GM12878 (cell line): ENCODE measurements around the gene ZNFX1. TPM values are rescaled to one million over a fixed set of nuclear protein-coding genes. Genes with fewer than 3 reads are reported as not detected.

Experiments used
- ATAC-seq: fragments of 200-7000 bp; cut with Tn5 transposase; 3 replicates; pipeline ENCODE4 v1.9.1; 2020; ENCODE audit warnings: mild to moderate bottlenecking, moderate library complexity
- BruUV-seq: library from RNA; stranded (reverse); fragments of 400-500 nt; replicated peaks from 2 replicates; lab custom pipeline; 2021; lab: Mats Ljungman, UMichigan
- CTCF ChIA-PET: fragments of 300-600 bp; sonication (Branson Sonifier 250); formaldehyde crosslinking; extraction: SDS; loops from one replicate; lab custom pipeline; 2021; ENCODE audit warnings: inconsistent platforms; lab: Yijun Ruan, JAX
- POLR2A ChIA-PET: fragments of 350-600 bp; formaldehyde crosslinking; extraction: SDS; loops from one replicate; lab custom pipeline; 2021; ENCODE audit warnings: inconsistent platforms; lab: Charles Lee
- RAD21 ChIA-PET: fragments of 300-600 bp; sonication (Branson Sonifier 250); formaldehyde crosslinking; loops from one replicate; lab custom pipeline; 2023; ENCODE audit warnings: antibody characterized with exemption; ENCODE audit not compliant: unreplicated experiment; lab: Charles Lee
- SMC1A ChIA-PET: fragments of 300-600 bp; sonication (Branson Sonifier 250); formaldehyde crosslinking; loops from one replicate; lab custom pipeline; 2023; ENCODE audit not compliant: unreplicated experiment, uncharacterized antibody; lab: Charles Lee
- DNase-seq: peaks from one replicate; pipeline ENCODE4 v3.0.0-alpha.2; 2011; ENCODE audit warnings: low read depth, low spot score
- FAIRE-seq: peaks from 3 replicates; lab custom pipeline; 2011; peaks lifted over from hg19 to GRCh38; lab: Jason Lieb, UNC
- H2AFZ ChIP-seq: 2 replicates; pipeline ENCODE4 v1.6.0; 2011; ENCODE audit warnings: low read depth, low read length, control low read depth; ENCODE audit not compliant: control insufficient read depth
- H3K27ac ChIP-seq: 2 replicates; pipeline ENCODE4 v1.5.1; 2011; ENCODE audit warnings: control low read depth; ENCODE audit not compliant: control insufficient read depth, insufficient read depth
- H3K27me3 ChIP-seq, 2 experiments: replicated peaks in 1 of 2; 2 replicates each; pipeline versions ENCODE4 v1.6.0 to v1.6.1; 2011; ENCODE audit warnings: low read length in 1 of 2; ENCODE audit not compliant: control insufficient read depth in 2 of 2, insufficient read depth in 2 of 2
- H3K36me3 ChIP-seq, 2 experiments: 2 replicates each; pipeline ENCODE4 v1.5.1; 2011; ENCODE audit warnings: low read length in 1 of 2; ENCODE audit not compliant: control insufficient read depth in 2 of 2, insufficient read depth in 2 of 2
- H3K4me1 ChIP-seq: 2 replicates; pipeline ENCODE4 v1.6.1; 2011; ENCODE audit warnings: mild to moderate bottlenecking, low read length, moderate library complexity, mixed read lengths; ENCODE audit not compliant: control insufficient read depth, insufficient read depth
- H3K4me2 ChIP-seq: 2 replicates; pipeline ENCODE4 v1.6.0; 2011; ENCODE audit warnings: control low read depth; ENCODE audit not compliant: control insufficient read depth, insufficient read depth
- H3K4me3 ChIP-seq: fragments of 200-600 bp; sonication (generic); 2 replicates; pipeline ENCODE4 v1.5.1; 2016
- H3K79me2 ChIP-seq: 2 replicates; pipeline ENCODE4 v1.6.0; 2011; ENCODE audit warnings: low read length; ENCODE audit not compliant: control insufficient read depth, insufficient read depth
- H3K9ac ChIP-seq: 2 replicates; pipeline ENCODE4 v1.8.0; 2011; ENCODE audit warnings: low read length, control low read depth, mixed read lengths; ENCODE audit not compliant: control insufficient read depth, insufficient read depth
- H3K9me3 ChIP-seq: replicated peaks from 3 replicates; pipeline ENCODE4 v1.5.1; 2011; ENCODE audit warnings: mild to moderate bottlenecking, low read length; ENCODE audit not compliant: control insufficient read depth, insufficient read depth
- H4K20me1 ChIP-seq: 2 replicates; pipeline ENCODE4 v1.6.0; 2011; ENCODE audit not compliant: control insufficient read depth, insufficient read depth
- BRCA1 ChIP-seq: IDR thresholded peaks from 2 replicates; pipeline ENCODE4 v1.6.1; 2011; ENCODE audit warnings: low read depth, low read length, improper control_type of control experiment
- GABPA ChIP-seq: IDR thresholded peaks from 2 replicates; pipeline ENCODE4 v1.6.1; 2014; ENCODE audit warnings: antibody characterized with exemption, low read depth, mild to moderate bottlenecking, inconsistent platforms
- HDAC6 ChIP-seq: fragments of 200-600 bp; sonication (generic); IDR thresholded peaks from one replicate; pipeline ENCODE4 v1.8.0; 2017; ENCODE audit warnings: antibody characterized with exemption; ENCODE audit not compliant: unreplicated experiment
- IRF4 ChIP-seq: IDR thresholded peaks from 2 replicates; pipeline ENCODE4 v1.6.1; 2011; ENCODE audit warnings: low read depth, low read length
- KLF5 ChIP-seq: fragments of 450-650 bp; IDR thresholded peaks from 2 replicates; pipeline ENCODE4 v1.6.1; 2014; ENCODE audit warnings: mild to moderate bottlenecking; ENCODE audit not compliant: partially characterized antibody
- PML ChIP-seq: IDR thresholded peaks from 2 replicates; pipeline ENCODE4 v1.6.1; 2012; ENCODE audit warnings: low read length, inconsistent platforms
- POLR2A ChIP-seq: IDR thresholded peaks from 2 replicates; pipeline ENCODE4 v1.6.1; 2011; ENCODE audit warnings: low read depth, mild to moderate bottlenecking, low read length
- SMAD1 ChIP-seq: fragments of 450-650 bp; IDR thresholded peaks from 2 replicates; pipeline ENCODE4 v1.6.1; 2018; ENCODE audit warnings: mild to moderate bottlenecking, low read depth; ENCODE audit not compliant: partially characterized antibody
- SMAD5 ChIP-seq: IDR thresholded peaks from 2 replicates; pipeline ENCODE4 v1.6.1; 2016; ENCODE audit warnings: antibody characterized with exemption, low read depth
- SREBF1 ChIP-seq: IDR thresholded peaks from 2 replicates; pipeline ENCODE4 v1.6.1; 2012; ENCODE audit warnings: mild to moderate bottlenecking, low read length
- ZNF274 ChIP-seq: IDR thresholded peaks from one replicate; pipeline ENCODE4 v1.8.0; 2011; ENCODE audit not compliant: insufficient read length, insufficient read depth
- WGBS: methylation state at CpG from one replicate; pipeline ENCODE4 v1.1.6; 2016; ENCODE audit warnings: low lambda C conversion rate; ENCODE audit not compliant: insufficient replicate concordance, insufficient coverage; ENCODE audit errors: missing lambda C conversion rate; 5-methylcytosine and 5-hydroxymethylcytosine counted together
- in situ Hi-C: fragments of 300-500 bp; cut with MboI; formaldehyde crosslinking; loops from 9 replicates; pipeline ENCODE4 v1.14.3; 2018; ENCODE audit warnings: mixed read lengths
- intact Hi-C: fragments of 100-400 bp; cut with micrococcal nuclease; formaldehyde crosslinking; loops from one replicate; pipeline ENCODE4 v1.14.2; 2022; ENCODE audit not compliant: unreplicated experiment
- polyA plus RNA-seq, 11 experiments: library from polyadenylated mRNA; depleted of rRNA in 4 of 11; unstranded in 6 of 11; stranded (reverse) in 5 of 11; fragments of >200 nt; fragmentation: Nextera tagmentation in 4 of 11; fragmentation: Illumina TruSeq in 1 of 11; extraction: Ambion mirVana in 4 of 11; extraction: Trizol in 1 of 11; gene quantifications; 1 replicate in 1 of 11; 2 replicates in 10 of 11; pipeline versions ENCODE4 v1.2.1 to v1.2.3, GENCODE V29; 2011 to 2016; ENCODE audit warnings: inconsistent platforms in 2 of 11, missing spikeins in 2 of 11, low read depth in 1 of 11
- total RNA-seq, 4 experiments: library from RNA; depleted of rRNA in 3 of 4; stranded (reverse); fragments of >200 nt in 3 of 4; fragmentation: Illumina TruSeq in 1 of 4; extraction: Trizol in 1 of 4; gene quantifications; 2 replicates each; pipeline versions ENCODE4 v1.2.1 to v1.2.3, GENCODE V29; 2013 to 2021
- TF ChIP-seq, protein P1 (sequence below): fragments of 450-650 bp; IDR thresholded peaks from 2 replicates; pipeline ENCODE4 v1.6.1; 2016; ENCODE audit warnings: mild to moderate bottlenecking
- TF ChIP-seq, protein P2 (sequence below): fragments of 450-650 bp; IDR thresholded peaks from 2 replicates; pipeline ENCODE4 v1.6.1; 2016; ENCODE audit warnings: mild to moderate bottlenecking
- TF ChIP-seq, protein P3 (sequence below): fragments of 450-650 bp; IDR thresholded peaks from 2 replicates; pipeline ENCODE4 v1.6.1; 2018; ENCODE audit warnings: mild to moderate bottlenecking, low read depth, moderate library complexity; ENCODE audit not compliant: partially characterized antibody
- TF ChIP-seq, protein P4 (sequence below): IDR thresholded peaks from 2 replicates; pipeline ENCODE4 v1.6.1; 2012; ENCODE audit warnings: low read depth, low read length, improper control_type of control experiment

Gene ZNFX1
- total and polyA plus RNA-seq, 10 of the 15 experiments (the other 5 are each of a cell fraction or from before 2014, with no cell fraction given) = 7.4 to 31.5 (median 25.6) TPM

DNA sequence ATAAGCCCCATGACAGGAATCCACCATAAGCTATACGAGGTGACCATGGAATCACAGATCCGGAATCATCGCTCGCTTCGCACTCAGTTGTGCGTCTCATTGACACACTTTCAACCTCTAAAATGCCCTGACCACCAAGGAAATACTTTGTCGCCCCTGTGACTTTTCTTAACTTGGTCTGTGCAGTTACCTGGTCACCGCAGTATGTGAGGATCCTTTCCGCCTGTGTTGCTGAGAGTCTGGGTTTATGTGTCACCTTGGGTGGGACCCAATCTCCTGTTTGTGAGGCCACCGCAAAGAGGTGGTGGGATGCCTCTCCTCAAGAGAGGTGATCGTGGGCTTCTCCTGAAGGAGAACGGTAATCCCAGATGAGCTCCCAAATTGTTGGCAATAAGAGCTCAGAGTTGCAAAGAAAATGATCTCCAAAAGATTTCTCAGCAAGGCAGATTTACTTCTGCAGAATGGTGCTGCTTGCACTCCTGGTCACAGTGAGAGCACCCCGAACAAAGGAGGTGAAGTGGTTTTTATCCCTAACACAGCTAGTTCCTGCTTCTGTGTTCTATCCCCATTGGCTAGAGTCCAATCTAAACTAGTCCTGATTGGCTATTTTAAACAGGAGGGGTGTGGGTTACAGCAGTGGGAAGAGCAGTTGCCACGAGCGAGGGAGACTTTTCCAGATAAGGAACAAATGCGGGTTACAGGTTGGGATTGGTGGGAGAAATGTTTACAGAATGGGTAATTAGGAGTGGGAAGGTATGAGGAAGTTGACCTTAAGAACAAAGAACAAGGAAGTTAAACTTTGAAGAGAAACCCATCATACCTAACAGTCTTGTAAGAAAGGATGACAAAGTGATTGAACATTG is 9.1 kb upstream of the ZNFX1 start (continued):
- TF ChIP-seq, protein P1, sequence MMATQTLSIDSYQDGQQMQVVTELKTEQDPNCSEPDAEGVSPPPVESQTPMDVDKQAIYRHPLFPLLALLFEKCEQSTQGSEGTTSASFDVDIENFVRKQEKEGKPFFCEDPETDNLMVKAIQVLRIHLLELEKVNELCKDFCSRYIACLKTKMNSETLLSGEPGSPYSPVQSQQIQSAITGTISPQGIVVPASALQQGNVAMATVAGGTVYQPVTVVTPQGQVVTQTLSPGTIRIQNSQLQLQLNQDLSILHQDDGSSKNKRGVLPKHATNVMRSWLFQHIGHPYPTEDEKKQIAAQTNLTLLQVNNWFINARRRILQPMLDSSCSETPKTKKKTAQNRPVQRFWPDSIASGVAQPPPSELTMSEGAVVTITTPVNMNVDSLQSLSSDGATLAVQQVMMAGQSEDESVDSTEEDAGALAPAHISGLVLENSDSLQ = no peak
- TF ChIP-seq, protein P2, sequence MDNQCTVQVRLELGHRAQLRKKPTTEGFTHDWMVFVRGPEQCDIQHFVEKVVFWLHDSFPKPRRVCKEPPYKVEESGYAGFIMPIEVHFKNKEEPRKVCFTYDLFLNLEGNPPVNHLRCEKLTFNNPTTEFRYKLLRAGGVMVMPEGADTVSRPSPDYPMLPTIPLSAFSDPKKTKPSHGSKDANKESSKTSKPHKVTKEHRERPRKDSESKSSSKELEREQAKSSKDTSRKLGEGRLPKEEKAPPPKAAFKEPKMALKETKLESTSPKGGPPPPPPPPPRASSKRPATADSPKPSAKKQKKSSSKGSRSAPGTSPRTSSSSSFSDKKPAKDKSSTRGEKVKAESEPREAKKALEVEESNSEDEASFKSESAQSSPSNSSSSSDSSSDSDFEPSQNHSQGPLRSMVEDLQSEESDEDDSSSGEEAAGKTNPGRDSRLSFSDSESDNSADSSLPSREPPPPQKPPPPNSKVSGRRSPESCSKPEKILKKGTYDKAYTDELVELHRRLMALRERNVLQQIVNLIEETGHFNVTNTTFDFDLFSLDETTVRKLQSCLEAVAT = peak; percentile 75; the same call in 1 of the 2 replicates
- TF ChIP-seq HDAC6 (peak; percentile 29), POLR2A (peak; percentile 71), IRF4 (no peak), SREBF1 (no peak), KLF5 (peak; percentile 97)

DNA sequence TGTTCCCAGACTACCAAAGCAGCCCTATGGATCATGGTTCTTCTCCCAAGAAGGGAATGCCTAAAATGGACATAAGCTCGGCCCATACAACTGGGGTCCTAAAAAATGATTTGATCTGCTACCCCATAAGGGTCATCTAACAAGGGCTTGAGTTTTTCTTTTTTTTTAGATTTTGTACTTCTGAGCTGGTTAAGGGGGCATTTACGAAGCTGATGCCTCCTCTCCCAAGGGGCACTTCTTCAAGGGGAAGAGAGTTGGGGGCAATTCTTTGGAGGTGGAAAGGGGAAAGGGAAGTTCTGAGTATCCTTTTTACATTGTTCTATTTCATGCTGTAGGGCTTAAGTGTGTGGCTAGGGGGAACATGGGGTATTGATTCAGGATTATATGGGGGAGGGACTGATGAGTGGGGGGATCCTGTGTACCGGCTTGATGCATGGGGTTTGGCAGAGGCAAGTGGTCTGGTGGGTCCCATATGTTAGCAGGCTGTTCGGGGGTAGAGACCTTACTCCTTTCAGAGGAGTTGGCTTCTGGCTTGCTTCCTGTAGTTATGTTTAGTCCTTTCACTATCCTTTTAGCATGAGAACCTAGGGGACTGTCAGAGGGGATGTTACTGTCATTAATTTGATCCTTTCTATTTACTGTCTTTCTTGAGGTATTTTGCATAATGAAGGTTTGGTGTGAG is 8.1 kb upstream of the ZNFX1 start:
- H3K4me1 ChIP-seq = peaks cover 12% of the 10 kb centered on the region
- H3K9me3 ChIP-seq = peaks cover 35% of the 10 kb centered on the region
- RAD21 ChIA-PET = interaction anchor here (0.6 kb wide), 1 partner anchor 326 kb away, joined by 3 read pairs; no protein-coding TSS in a partner anchor
- H3K4me2 ChIP-seq = peak overlapping the region; percentile 79
- DNase-seq (no peak), ATAC-seq (no peak), FAIRE-seq (no peak)
- H3K9ac ChIP-seq = no peak overlapping the region
- H4K20me1 ChIP-seq = peaks cover 34% of the 10 kb centered on the region
- peak overlapping the region; percentile 95 for H3K4me3 ChIP-seq
- H3K27ac ChIP-seq = peak overlapping the region; percentile 8; the same call in 1 of the 2 replicates
- in situ Hi-C loops = no loop called here
- CTCF ChIA-PET = interaction anchor here (1.2 to 3.0 kb wide), 2 partner anchors 9 to 40 kb away, joined by 4 to 8 read pairs; no protein-coding TSS in a partner anchor
- peaks cover 49 to 79% of the 10 kb centered on the region in 2 experiments for H3K36me3 ChIP-seq
- POLR2A ChIA-PET = interaction anchor here (0.9 kb wide), 1 partner anchor 52 kb away, joined by 3 read pairs; no protein-coding TSS in a partner anchor
- peaks cover 76% of the 10 kb centered on the region for H3K79me2 ChIP-seq
- intact Hi-C loops = no loop called here
- no TSS peak for BruUV-seq
- H3K27me3 ChIP-seq = no peaks in the 10 kb centered on the region
- no peak overlapping the region for H2AFZ ChIP-seq
- WGBS = 30% methylated on average over 4 of the region's 4 CpGs
- SMC1A ChIA-PET = interaction anchor here (0.6 to 1.3 kb wide), 2 partner anchors 10 to 18 kb away, joined by 3 to 8 read pairs; no protein-coding TSS in a partner anchor
- no peak for TF ChIP-seq GABPA
- TF ChIP-seq SMAD5 = peak; percentile 63; the same call in 1 of the 2 replicates
- TF ChIP-seq, protein P3, sequence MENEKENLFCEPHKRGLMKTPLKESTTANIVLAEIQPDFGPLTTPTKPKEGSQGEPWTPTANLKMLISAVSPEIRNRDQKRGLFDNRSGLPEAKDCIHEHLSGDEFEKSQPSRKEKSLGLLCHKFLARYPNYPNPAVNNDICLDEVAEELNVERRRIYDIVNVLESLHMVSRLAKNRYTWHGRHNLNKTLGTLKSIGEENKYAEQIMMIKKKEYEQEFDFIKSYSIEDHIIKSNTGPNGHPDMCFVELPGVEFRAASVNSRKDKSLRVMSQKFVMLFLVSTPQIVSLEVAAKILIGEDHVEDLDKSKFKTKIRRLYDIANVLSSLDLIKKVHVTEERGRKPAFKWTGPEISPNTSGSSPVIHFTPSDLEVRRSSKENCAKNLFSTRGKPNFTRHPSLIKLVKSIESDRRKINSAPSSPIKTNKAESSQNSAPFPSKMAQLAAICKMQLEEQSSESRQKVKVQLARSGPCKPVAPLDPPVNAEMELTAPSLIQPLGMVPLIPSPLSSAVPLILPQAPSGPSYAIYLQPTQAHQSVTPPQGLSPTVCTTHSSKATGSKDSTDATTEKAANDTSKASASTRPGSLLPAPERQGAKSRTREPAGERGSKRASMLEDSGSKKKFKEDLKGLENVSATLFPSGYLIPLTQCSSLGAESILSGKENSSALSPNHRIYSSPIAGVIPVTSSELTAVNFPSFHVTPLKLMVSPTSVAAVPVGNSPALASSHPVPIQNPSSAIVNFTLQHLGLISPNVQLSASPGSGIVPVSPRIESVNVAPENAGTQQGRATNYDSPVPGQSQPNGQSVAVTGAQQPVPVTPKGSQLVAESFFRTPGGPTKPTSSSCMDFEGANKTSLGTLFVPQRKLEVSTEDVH = no peak
- no peak for TF ChIP-seq SMAD1
- TF ChIP-seq BRCA1 = no peak
- no peak for TF ChIP-seq ZNF274
- no peak for TF ChIP-seq PML
- no peak for TF ChIP-seq HDAC6
- TF ChIP-seq, protein P4, sequence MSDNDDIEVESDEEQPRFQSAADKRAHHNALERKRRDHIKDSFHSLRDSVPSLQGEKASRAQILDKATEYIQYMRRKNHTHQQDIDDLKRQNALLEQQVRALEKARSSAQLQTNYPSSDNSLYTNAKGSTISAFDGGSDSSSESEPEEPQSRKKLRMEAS = no peak
- TF ChIP-seq POLR2A = peak; percentile 15; the same call in 1 of the 2 replicates
